Measurements from ENCODE around the gene SLC23A2.
"Not testable (repeated sequence)": the region's sequence is repeated elsewhere in the genome, so short reads cannot be mapped to it uniquely, and the experiment has no call there.

Gene SLC23A2

GRCh38 chr20:4929686-4930397, 71.5 kb downstream of the SLC23A2 start:
- no peak for DNase-seq

GRCh38 chr20:4926531-4927156, 74.7 kb downstream of the SLC23A2 start:
- DNase-seq, result no peak

- DNase-seq, result no peak
Observed at GRCh38 chr20:4925842-4926530, 75.3 kb downstream of the SLC23A2 start.

GRCh38 chr20:4924446-4924845, 76.9 kb downstream of the SLC23A2 start:
- DNase-seq, result no peak

GRCh38 chr20:4924032-4924431, 77.3 kb downstream of the SLC23A2 start:
- DNase-seq, result no peak

GRCh38 chr20:4922186-4922585, 79.1 kb downstream of the SLC23A2 start:
- DNase-seq, result no peak

GRCh38 chr20:4921271-4921670, 80.0 kb downstream of the SLC23A2 start:
- DNase-seq, result not testable (repeated sequence)

GRCh38 chr20:4920655-4921054, 80.7 kb downstream of the SLC23A2 start:
- DNase-seq, result no peak

- no peak for DNase-seq
Observed at GRCh38 chr20:4920131-4920530, 81.2 kb downstream of the SLC23A2 start.

- no peak for DNase-seq
Observed at GRCh38 chr20:4919047-4919704, 82.1 kb downstream of the SLC23A2 start.

GRCh38 chr20:4918473-4918872, 82.8 kb downstream of the SLC23A2 start:
- DNase-seq, result no peak

- DNase-seq, result no peak
Observed at GRCh38 chr20:4916971-4917881, 84.1 kb downstream of the SLC23A2 start.

- DNase-seq, result no peak
Observed at GRCh38 chr20:4913147-4913546, 88.2 kb downstream of the SLC23A2 start.

- no peak for DNase-seq
Observed at GRCh38 chr20:4912380-4913142, 88.7 kb downstream of the SLC23A2 start.

GRCh38 chr20:4910951-4911350, 90.4 kb downstream of the SLC23A2 start:
- DNase-seq, result no peak

- no peak for DNase-seq
Observed at GRCh38 chr20:4905613-4906012, 95.7 kb downstream of the SLC23A2 start.

GRCh38 chr20:4905195-4905594, 96.1 kb downstream of the SLC23A2 start:
- no peak for DNase-seq

- no peak for DNase-seq
Observed at GRCh38 chr20:4904127-4904860, 97.0 kb downstream of the SLC23A2 start.

- no peak for DNase-seq
Observed at GRCh38 chr20:4902788-4903187, 98.5 kb downstream of the SLC23A2 start.

- no peak for DNase-seq
Observed at GRCh38 chr20:4901031-4901818, 100.1 kb downstream of the SLC23A2 start.

Measured in effector CD4-positive, alpha-beta T cell (primary cell).